ENCODE data around the gene TPM1.

Gene TPM1

GRCh38 chr15:62998262-62998890, 44.2 kb upstream of the TPM1 start:
- no peak for TF ChIP-seq CTCF (conservative IDR thresholded peaks at IDR 0.05; ENCODE audit: control insufficient read depth, insufficient read depth, low read depth, low read length)
- no peak for DNase-seq (ENCODE audit: low read depth)
- H3K4me3 ChIP-seq (ENCODE audit: control insufficient read depth, low read depth, low read length), result no peak overlapping the region

DNA sequence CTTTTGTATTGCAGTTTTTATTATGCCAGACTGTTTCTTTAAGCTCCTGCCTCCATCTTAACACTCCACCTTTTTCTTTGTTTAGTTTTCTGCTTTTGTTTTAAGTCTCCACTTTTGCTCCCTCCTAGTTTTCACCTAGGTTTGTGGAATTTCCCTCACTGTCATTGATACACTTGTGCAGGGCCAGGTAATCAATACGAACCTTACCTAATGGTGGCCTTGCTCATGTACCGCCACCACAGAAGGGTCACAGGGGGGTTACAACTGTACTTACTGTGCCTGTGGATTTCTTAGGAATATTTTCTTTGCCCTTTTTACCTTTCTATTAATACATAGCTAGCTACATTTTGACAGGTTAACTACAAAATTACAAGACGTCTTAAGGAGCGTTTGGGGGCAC, 43.4 kb upstream of the TPM1 start:
- TF ChIP-seq CTCF (conservative IDR thresholded peaks at IDR 0.05; ENCODE audit: control insufficient read depth, insufficient read depth, low read depth, low read length), result no peak
- H3K4me3 ChIP-seq (ENCODE audit: control insufficient read depth, low read depth, low read length), result no peak overlapping the region
- no peak for DNase-seq (ENCODE audit: low read depth)

- TF ChIP-seq CTCF (conservative IDR thresholded peaks at IDR 0.05; ENCODE audit: control insufficient read depth, insufficient read depth, low read depth, low read length), result no peak
- no peak overlapping the region for H3K4me3 ChIP-seq (ENCODE audit: control insufficient read depth, low read depth, low read length)
- no peak for DNase-seq (ENCODE audit: low read depth)
Measured at GRCh38 chr15:62999923-63000561, 42.5 kb upstream of the TPM1 start.

GRCh38 chr15:63000706-63001105, 41.8 kb upstream of the TPM1 start:
- H3K4me3 ChIP-seq (ENCODE audit: control insufficient read depth, low read depth, low read length), result no peak overlapping the region
- DNase-seq (ENCODE audit: low read depth), result no peak
- no peak for TF ChIP-seq CTCF (conservative IDR thresholded peaks at IDR 0.05; ENCODE audit: control insufficient read depth, insufficient read depth, low read depth, low read length)

DNA sequence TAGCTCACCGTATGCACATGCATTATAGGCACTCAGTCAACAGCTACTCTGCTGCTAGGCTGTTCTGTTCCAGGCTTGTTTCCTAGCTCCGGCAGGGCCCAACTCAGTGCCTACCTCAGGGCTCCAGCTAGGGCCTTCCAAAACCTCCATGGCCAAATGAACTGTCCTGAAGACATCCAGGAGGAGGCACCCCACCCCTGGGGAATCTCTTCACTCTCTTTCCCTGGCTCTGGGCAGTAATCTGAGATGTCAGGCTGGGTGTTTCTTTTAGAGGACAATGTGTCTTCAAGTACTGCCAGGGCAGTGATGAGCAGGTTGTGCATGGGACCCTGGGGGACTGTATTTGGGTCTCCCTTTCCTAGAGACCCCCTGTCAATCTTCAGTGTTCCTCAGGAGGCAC, 38.3 kb upstream of the TPM1 start:
- no peak overlapping the region for H3K4me3 ChIP-seq (ENCODE audit: control insufficient read depth, low read depth, low read length)
- TF ChIP-seq CTCF (conservative IDR thresholded peaks at IDR 0.05; ENCODE audit: control insufficient read depth, insufficient read depth, low read depth, low read length), result no peak
- DNase-seq (ENCODE audit: low read depth), result no peak

- DNase-seq (ENCODE audit: low read depth), result no peak
- no peak for TF ChIP-seq CTCF (conservative IDR thresholded peaks at IDR 0.05; ENCODE audit: control insufficient read depth, insufficient read depth, low read depth, low read length)
- no peak overlapping the region for H3K4me3 ChIP-seq (ENCODE audit: control insufficient read depth, low read depth, low read length)
Measured at GRCh38 chr15:63006032-63006878, 36.3 kb upstream of the TPM1 start.

Measured in fibroblast of mammary gland (primary cell).